Measurements from ENCODE around the gene SLCO1A2.

DNA sequence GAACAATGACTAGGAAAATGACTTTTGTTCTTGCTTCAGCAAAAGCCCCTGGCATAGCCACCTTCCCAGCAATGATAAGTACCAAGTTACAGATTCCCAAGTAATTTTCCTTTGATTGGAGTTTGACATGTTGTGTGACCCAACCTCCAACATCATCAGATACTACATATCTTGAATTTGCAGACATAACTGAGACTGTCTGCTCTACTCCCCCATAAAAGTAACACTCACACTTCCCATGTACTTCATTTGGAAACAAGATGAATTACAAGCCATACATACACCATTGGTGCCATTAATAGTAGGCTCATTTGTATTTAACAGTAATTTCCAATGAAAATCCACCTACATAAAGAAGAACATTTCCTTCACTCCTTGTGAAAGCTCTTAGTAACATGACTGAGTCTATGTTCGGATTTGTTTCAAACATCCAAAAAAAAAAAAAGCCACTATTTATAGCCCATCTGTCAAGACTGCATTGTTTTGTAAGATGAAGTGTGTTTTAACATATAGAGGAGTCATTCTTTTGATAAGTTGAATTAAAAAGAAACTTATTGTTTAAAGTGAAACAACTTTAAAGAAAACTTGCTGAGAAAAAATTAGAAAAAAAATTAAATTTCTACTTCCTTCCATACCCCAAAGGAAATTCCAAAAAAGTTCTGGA is 12.0 kb upstream of the SLCO1A2 start:
- TF ChIP-seq, protein P1, sequence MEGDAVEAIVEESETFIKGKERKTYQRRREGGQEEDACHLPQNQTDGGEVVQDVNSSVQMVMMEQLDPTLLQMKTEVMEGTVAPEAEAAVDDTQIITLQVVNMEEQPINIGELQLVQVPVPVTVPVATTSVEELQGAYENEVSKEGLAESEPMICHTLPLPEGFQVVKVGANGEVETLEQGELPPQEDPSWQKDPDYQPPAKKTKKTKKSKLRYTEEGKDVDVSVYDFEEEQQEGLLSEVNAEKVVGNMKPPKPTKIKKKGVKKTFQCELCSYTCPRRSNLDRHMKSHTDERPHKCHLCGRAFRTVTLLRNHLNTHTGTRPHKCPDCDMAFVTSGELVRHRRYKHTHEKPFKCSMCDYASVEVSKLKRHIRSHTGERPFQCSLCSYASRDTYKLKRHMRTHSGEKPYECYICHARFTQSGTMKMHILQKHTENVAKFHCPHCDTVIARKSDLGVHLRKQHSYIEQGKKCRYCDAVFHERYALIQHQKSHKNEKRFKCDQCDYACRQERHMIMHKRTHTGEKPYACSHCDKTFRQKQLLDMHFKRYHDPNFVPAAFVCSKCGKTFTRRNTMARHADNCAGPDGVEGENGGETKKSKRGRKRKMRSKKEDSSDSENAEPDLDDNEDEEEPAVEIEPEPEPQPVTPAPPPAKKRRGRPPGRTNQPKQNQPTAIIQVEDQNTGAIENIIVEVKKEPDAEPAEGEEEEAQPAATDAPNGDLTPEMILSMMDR (conservative IDR thresholded peaks at IDR 0.05; ENCODE audit: low read depth in 2 of 2) = no peak
- TF ChIP-seq CREB1 (CRISPR knock-in tag; IDR thresholded peaks at IDR 0.05; ENCODE audit: low read depth) (no peak), JUNB (IDR thresholded peaks at IDR 0.05; ENCODE audit: unreplicated experiment) (no peak), EZH2 (IDR thresholded peaks at IDR 0.05; ENCODE audit: low read depth, unreplicated experiment) (no peak), POLR2AphosphoS5 (IDR thresholded peaks at IDR 0.05; ENCODE audit: low read depth) (no peak), ZNF331 (CRISPR knock-in tag; IDR thresholded peaks at IDR 0.05; ENCODE audit: low read depth) (no peak), ZNF114 (CRISPR knock-in tag; IDR thresholded peaks at IDR 0.05) (no peak)
- TF ChIP-seq, protein P2, sequence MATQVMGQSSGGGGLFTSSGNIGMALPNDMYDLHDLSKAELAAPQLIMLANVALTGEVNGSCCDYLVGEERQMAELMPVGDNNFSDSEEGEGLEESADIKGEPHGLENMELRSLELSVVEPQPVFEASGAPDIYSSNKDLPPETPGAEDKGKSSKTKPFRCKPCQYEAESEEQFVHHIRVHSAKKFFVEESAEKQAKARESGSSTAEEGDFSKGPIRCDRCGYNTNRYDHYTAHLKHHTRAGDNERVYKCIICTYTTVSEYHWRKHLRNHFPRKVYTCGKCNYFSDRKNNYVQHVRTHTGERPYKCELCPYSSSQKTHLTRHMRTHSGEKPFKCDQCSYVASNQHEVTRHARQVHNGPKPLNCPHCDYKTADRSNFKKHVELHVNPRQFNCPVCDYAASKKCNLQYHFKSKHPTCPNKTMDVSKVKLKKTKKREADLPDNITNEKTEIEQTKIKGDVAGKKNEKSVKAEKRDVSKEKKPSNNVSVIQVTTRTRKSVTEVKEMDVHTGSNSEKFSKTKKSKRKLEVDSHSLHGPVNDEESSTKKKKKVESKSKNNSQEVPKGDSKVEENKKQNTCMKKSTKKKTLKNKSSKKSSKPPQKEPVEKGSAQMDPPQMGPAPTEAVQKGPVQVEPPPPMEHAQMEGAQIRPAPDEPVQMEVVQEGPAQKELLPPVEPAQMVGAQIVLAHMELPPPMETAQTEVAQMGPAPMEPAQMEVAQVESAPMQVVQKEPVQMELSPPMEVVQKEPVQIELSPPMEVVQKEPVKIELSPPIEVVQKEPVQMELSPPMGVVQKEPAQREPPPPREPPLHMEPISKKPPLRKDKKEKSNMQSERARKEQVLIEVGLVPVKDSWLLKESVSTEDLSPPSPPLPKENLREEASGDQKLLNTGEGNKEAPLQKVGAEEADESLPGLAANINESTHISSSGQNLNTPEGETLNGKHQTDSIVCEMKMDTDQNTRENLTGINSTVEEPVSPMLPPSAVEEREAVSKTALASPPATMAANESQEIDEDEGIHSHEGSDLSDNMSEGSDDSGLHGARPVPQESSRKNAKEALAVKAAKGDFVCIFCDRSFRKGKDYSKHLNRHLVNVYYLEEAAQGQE (IDR thresholded peaks at IDR 0.05; ENCODE audit: unreplicated experiment) = no peak
- TF ChIP-seq, protein P3, sequence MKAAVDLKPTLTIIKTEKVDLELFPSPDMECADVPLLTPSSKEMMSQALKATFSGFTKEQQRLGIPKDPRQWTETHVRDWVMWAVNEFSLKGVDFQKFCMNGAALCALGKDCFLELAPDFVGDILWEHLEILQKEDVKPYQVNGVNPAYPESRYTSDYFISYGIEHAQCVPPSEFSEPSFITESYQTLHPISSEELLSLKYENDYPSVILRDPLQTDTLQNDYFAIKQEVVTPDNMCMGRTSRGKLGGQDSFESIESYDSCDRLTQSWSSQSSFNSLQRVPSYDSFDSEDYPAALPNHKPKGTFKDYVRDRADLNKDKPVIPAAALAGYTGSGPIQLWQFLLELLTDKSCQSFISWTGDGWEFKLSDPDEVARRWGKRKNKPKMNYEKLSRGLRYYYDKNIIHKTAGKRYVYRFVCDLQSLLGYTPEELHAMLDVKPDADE (IDR thresholded peaks at IDR 0.05) = no peak

All from GM23338 (cell line).